ENCODE results near the gene MCF2L. TPM values are rescaled to one million over a fixed set of nuclear protein-coding genes. Genes with fewer than 3 reads are reported as not detected.

The MCF2L gene
- 6.7 to 8.0 TPM (median 7.6 TPM) in 3 replicates for total RNA-seq
- long read RNA-seq, full-length matches to known transcripts = 9 of 13 reads
- long read RNA-seq, partial matches to known transcripts = 1 of 13 reads
- long read RNA-seq, other reads (novel, unspliced or antisense) = 3 of 13 reads

GRCh38 chr13:112968910-112969691, at the start of gene MCF2L:
Gene MCF2L, plus strand, starts transcription at chr13:112969214. Its CDS starts 166 bp downstream, at chr13:112969380.
- Mint-ChIP-seq H3K36me3 (ENCODE audit: low read depth) (peaks cover 2% of the 10 kb centered on the region), H3K27ac (ENCODE audit: unreplicated experiment) (no peak within 1 kb of the TSS), H3K4me3 (ENCODE audit: unreplicated experiment) (peak within 1 kb of the TSS; percentile 63), H3K9me3 (ENCODE audit: low read depth) (peaks cover 12% of the 10 kb centered on the region), H3K4me1 (ENCODE audit: low read depth) (peaks cover 6% of the 10 kb centered on the region), H3K27me3 (ENCODE audit: low read depth) (peaks cover 45% of the 10 kb centered on the region)
- peak; percentile 77 for DNase-seq (ENCODE audit: low spot score)
- peak; percentile 71 for TF ChIP-seq CTCF (IDR thresholded peaks at IDR 0.05)

- no peak for DNase-seq (ENCODE audit: low spot score)
- H3K4me1 Mint-ChIP-seq (ENCODE audit: low read depth) = no peaks in the 10 kb centered on the region
- TF ChIP-seq CTCF (IDR thresholded peaks at IDR 0.05) = no peak
- H3K4me3 Mint-ChIP-seq (ENCODE audit: unreplicated experiment) = no peak overlapping the region
- H3K27me3 Mint-ChIP-seq (ENCODE audit: low read depth) = peaks cover 22% of the 10 kb centered on the region
- peaks cover 9% of the 10 kb centered on the region for H3K9me3 Mint-ChIP-seq (ENCODE audit: low read depth)
- no peak overlapping the region for H3K27ac Mint-ChIP-seq (ENCODE audit: unreplicated experiment)
- peaks cover 4% of the 10 kb centered on the region for H3K36me3 Mint-ChIP-seq (ENCODE audit: low read depth)
Observed at GRCh38 chr13:112923962-112924361, 45.1 kb upstream of the MCF2L start.

- DNase-seq (ENCODE audit: low spot score) = no peak
- Mint-ChIP-seq H3K4me1 (ENCODE audit: low read depth) (peaks cover 4% of the 10 kb centered on the region), H3K36me3 (ENCODE audit: low read depth) (peaks cover 5% of the 10 kb centered on the region), H3K27me3 (ENCODE audit: low read depth) (peaks cover 26% of the 10 kb centered on the region), H3K27ac (ENCODE audit: unreplicated experiment) (no peak overlapping the region), H3K4me3 (ENCODE audit: unreplicated experiment) (no peak overlapping the region), H3K9me3 (ENCODE audit: low read depth) (peaks cover 9% of the 10 kb centered on the region)
- no peak for TF ChIP-seq CTCF (IDR thresholded peaks at IDR 0.05)
Observed at GRCh38 chr13:112924365-112924764, 44.6 kb upstream of the MCF2L start.

GRCh38 chr13:112926003-112926402, 43.0 kb upstream of the MCF2L start:
- TF ChIP-seq CTCF (IDR thresholded peaks at IDR 0.05) = no peak
- peaks cover 21% of the 10 kb centered on the region for H3K27me3 Mint-ChIP-seq (ENCODE audit: low read depth)
- no peak for DNase-seq (ENCODE audit: low spot score)

GRCh38 chr13:112926993-112927392, 42.0 kb upstream of the MCF2L start:
- Mint-ChIP-seq H3K4me3 (ENCODE audit: unreplicated experiment) (no peak overlapping the region), H3K27ac (ENCODE audit: unreplicated experiment) (no peak overlapping the region), H3K27me3 (ENCODE audit: low read depth) (peaks cover 21% of the 10 kb centered on the region), H3K9me3 (ENCODE audit: low read depth) (peaks cover 9% of the 10 kb centered on the region), H3K36me3 (ENCODE audit: low read depth) (peaks cover 4% of the 10 kb centered on the region), H3K4me1 (ENCODE audit: low read depth) (peaks cover 8% of the 10 kb centered on the region)
- TF ChIP-seq CTCF (IDR thresholded peaks at IDR 0.05) = no peak
- no peak for DNase-seq (ENCODE audit: low spot score)

More at GRCh38 chr13:112926003-112926402, 43.0 kb upstream of the MCF2L start:
- Mint-ChIP-seq H3K4me1 (ENCODE audit: low read depth) (peaks cover 4% of the 10 kb centered on the region), H3K36me3 (ENCODE audit: low read depth) (peaks cover 4% of the 10 kb centered on the region), H3K4me3 (ENCODE audit: unreplicated experiment) (no peak overlapping the region), H3K9me3 (ENCODE audit: low read depth) (peaks cover 9% of the 10 kb centered on the region), H3K27ac (ENCODE audit: unreplicated experiment) (no peak overlapping the region)

Data from chondrocyte (in vitro differentiated cells).